ENCODE measurements around the gene SORBS2.

SORBS2 gene

DNA sequence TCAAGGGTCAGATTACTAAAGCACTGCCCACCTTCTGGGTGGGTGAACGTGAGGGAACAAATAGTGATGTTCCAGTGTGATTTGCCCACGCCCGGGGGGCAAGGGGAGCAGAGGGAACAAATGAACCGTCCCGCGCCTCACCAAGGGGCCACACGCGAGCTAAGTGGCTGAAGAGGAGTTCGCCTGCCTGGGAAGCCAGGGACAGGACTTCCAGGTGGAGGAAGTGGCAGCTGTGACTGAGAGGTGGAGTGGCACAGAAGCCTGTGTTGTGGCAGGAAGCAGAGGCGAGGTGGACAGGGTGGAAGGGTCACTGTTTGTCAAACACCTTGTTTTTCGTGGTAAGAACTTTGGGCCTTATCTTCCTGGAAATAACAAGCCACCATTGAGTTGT, 9.0 kb upstream of the SORBS2 start:
- Mint-ChIP-seq H3K27ac (no peak overlapping the region), H3K4me3 (no peak overlapping the region), H3K36me3 (ENCODE audit: low read depth) (no peaks in the 10 kb centered on the region), H3K4me1 (ENCODE audit: low read depth) (no peaks in the 10 kb centered on the region), H3K9me3 (peaks cover 3% of the 10 kb centered on the region), H3K27me3 (no peaks in the 10 kb centered on the region)

DNA sequence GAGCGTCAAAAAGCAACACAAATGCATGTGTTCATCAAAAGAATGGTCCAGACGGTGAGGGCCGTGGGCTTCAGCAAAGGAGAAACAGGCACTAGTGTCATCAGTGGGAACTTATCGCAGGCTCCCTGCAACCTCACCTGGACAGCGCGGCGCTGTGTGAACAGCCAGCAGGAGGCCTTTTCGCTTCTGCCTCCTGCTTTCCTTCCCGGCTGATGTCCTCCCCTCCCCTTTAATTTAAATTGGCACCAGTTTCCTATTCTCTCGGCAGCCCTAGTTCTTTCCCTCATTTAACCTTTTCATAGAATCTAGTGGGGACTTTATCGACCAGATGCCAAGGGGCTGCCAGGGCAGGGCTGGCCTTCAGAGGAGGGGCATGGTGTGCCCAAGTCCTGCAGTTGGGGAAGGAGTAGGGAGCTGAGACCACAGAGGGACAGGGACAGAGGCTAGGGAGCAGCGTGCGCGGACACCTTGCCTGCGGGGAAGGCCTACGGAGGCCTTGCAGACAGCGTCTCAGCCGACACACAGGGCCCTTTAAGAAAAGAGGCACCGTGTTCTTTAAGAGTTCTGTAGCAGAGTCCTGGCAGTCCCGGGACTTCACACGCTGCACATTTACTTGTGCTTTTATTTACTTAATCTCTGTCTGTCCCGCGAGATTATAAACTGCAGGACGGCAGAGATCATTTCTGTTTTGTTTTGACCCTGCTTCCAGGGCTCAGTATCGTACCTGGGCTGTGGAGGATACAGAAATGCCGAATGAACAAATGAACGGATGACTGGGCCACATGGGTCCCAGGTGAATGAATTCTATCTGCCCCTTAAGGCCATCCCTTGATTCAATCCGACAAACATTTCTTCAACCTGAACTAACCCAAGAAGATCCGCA, 8.4 kb upstream of the SORBS2 start:
- H3K9me3 Mint-ChIP-seq, result peaks cover 3% of the 10 kb centered on the region
- no peaks in the 10 kb centered on the region for H3K4me1 Mint-ChIP-seq (ENCODE audit: low read depth)
- no peaks in the 10 kb centered on the region for H3K36me3 Mint-ChIP-seq (ENCODE audit: low read depth)
- H3K27ac Mint-ChIP-seq, result no peak overlapping the region
- H3K27me3 Mint-ChIP-seq, result no peaks in the 10 kb centered on the region
- H3K4me3 Mint-ChIP-seq, result no peak overlapping the region

DNA sequence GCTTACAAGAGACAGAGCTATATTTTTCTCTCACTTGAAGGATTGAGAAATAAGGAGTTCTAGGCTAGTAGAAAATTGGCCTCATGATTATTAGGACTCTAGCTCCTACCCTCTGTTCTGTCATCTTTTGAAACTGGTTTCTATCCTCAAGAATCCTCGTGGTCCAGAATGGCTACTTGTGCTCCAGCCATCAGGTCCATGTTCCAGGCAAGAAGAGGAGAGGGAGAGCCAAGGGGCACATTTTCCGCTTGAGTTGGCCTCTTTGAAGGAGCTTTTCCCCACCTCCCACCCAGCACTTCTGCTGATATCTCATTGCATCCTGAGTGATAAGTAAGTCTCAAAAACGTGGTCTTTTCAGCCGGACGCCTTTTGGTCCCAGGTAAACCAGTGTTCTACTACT, 7.2 kb upstream of the SORBS2 start:
- H3K9me3 Mint-ChIP-seq, result peaks cover 3% of the 10 kb centered on the region
- H3K27me3 Mint-ChIP-seq, result no peaks in the 10 kb centered on the region
- H3K4me1 Mint-ChIP-seq (ENCODE audit: low read depth), result no peaks in the 10 kb centered on the region
- H3K4me3 Mint-ChIP-seq, result no peak overlapping the region
- H3K36me3 Mint-ChIP-seq (ENCODE audit: low read depth), result no peaks in the 10 kb centered on the region
- no peak overlapping the region for H3K27ac Mint-ChIP-seq

DNA sequence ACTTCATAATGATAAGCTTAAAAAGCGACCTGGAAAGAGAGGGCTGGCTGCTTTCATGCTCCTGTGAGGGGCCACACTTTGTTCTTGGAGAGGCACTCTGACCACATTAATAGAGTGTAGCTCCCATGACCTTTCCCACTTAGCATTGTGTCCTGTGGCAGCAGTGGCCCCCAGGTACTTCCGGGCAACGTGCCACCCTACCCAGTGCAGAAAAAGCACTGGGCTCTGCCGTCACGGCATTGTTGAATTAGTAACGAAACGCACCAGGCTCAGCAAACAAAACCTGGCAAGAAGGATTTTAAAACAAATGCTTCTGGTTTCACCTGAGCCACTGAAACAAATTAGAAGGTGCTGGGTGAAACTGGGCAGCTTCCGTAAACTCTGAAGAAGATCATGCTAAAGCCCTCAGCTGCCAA, 5.4 kb upstream of the SORBS2 start:
- H3K36me3 Mint-ChIP-seq (ENCODE audit: low read depth), result no peaks in the 10 kb centered on the region
- H3K4me1 Mint-ChIP-seq (ENCODE audit: low read depth), result no peaks in the 10 kb centered on the region
- H3K4me3 Mint-ChIP-seq, result no peak overlapping the region
- H3K27ac Mint-ChIP-seq, result no peak overlapping the region
- H3K9me3 Mint-ChIP-seq, result peaks cover 8% of the 10 kb centered on the region
- peaks cover 4% of the 10 kb centered on the region for H3K27me3 Mint-ChIP-seq

DNA sequence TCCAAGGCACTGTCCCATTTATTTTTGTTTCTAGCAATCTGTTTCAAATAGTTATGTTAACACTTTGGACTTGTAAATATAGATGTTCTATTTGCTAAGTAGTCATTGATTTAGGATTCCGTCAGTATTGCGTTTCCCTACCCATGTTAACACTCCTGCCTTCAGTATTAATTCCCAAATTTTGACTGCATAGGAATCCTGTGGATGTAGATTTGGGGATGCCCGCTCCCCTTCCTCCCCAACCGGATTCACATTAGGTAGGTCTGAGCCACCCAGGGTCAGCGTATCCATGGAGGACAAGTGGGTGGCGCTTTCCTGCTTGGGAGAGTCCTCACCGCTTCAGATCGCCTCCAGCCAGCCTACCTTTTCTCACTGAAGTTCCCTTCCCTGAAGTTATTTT, 1.1 kb upstream of the SORBS2 start:
- no peaks in the 10 kb centered on the region for H3K4me1 Mint-ChIP-seq (ENCODE audit: low read depth)
- H3K27ac Mint-ChIP-seq, result no peak overlapping the region
- H3K9me3 Mint-ChIP-seq, result peaks cover 5% of the 10 kb centered on the region
- no peaks in the 10 kb centered on the region for H3K36me3 Mint-ChIP-seq (ENCODE audit: low read depth)
- H3K4me3 Mint-ChIP-seq, result no peak overlapping the region
- H3K27me3 Mint-ChIP-seq, result peaks cover 10% of the 10 kb centered on the region

DNA sequence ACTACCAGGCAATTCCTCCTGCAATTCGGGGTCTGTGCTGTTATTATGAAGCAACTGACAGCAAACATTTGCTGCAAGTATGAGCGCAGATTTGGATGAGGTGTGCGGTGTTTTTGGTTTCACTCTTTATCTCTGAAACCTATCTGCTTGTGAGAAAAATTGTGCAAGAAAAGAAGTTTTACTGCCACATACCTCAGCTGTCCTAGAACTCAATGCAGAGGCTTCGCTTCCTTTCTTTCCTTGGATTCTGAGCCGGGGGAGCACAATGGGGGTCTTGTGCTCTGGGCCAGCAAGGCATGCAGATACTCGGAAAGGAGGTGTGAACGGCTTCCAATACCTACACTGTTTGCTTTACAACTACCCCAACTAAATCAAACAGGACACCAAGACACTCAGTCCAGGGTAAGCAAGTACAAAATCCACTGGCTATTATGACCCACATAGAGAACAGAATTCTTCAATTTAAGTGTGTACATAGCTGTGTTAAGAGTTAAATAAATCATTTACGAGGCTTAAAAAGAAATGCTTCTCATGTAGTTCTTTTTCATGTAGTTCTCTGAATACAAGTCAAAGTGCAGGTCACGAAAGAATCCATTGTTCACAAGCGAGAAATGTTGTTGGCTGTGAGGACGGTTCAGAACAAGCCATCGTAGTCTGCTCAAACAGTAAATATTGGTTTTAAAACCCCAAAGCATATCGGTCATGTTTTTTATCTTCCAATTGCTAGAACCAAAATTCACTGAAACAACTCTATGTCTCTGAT, 1.1 kb downstream of the SORBS2 start:
- H3K9me3 Mint-ChIP-seq, result peaks cover 5% of the 10 kb centered on the region
- H3K36me3 Mint-ChIP-seq (ENCODE audit: low read depth), result no peaks in the 10 kb centered on the region
- peaks cover 10% of the 10 kb centered on the region for H3K27me3 Mint-ChIP-seq
- no peak overlapping the region for H3K27ac Mint-ChIP-seq
- H3K4me1 Mint-ChIP-seq (ENCODE audit: low read depth), result no peaks in the 10 kb centered on the region
- H3K4me3 Mint-ChIP-seq, result no peak overlapping the region

DNA sequence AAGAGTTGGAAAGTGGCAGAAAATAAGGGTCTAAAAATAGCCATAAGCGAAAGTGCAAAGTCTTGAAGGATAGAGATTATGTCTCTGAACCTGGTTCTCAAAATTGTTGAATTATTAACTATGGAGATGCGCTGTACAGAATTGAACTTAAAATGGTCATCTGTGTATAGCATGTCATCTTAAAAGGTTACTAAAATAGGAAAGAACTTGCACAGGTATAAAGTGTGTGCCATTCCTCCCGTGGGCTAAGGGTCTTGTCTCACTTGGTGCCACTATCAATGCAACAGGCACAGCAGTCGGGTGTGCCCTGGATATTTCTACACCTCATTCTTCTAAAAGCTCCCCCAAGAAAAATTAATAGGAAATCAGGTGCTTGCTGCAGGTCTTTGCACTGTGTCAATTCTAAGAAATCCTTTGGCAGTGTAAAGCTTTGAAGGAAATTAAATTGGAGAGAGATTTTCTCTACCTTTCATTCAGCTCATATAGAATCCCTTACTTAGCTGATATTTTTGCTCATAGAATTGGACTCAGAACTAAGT, 2.4 kb downstream of the SORBS2 start:
- peaks cover 5% of the 10 kb centered on the region for H3K9me3 Mint-ChIP-seq
- no peaks in the 10 kb centered on the region for H3K36me3 Mint-ChIP-seq (ENCODE audit: low read depth)
- H3K4me3 Mint-ChIP-seq, result no peak overlapping the region

DNA sequence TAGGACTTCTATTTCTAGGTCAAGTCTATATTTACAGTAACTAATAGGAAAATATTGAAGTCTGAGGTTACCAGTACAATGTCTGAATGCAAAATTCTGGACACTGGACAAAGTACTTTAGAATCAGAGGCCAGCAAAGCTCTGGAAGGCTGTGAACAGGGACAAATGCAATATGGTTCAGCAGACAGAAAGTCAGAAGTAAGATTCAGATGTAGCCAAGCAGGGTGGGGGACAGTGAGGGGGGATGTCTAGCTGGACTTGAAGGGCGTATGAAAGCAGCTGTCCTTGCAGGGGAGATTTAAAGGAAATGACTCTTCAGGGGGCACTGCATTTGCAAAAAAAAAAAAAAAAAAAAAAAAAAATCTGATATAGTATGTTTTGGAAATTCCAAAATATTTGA, 2.9 kb downstream of the SORBS2 start:
- peaks cover 10% of the 10 kb centered on the region for H3K27me3 Mint-ChIP-seq
- H3K9me3 Mint-ChIP-seq, result peaks cover 5% of the 10 kb centered on the region
- no peaks in the 10 kb centered on the region for H3K36me3 Mint-ChIP-seq (ENCODE audit: low read depth)
- no peak overlapping the region for H3K4me3 Mint-ChIP-seq
- no peaks in the 10 kb centered on the region for H3K4me1 Mint-ChIP-seq (ENCODE audit: low read depth)
- H3K27ac Mint-ChIP-seq, result no peak overlapping the region

More for the DNA sequence above, 2.4 kb downstream of the SORBS2 start:
- Mint-ChIP-seq H3K27ac (no peak overlapping the region), H3K4me1 (ENCODE audit: low read depth) (no peaks in the 10 kb centered on the region), H3K27me3 (peaks cover 10% of the 10 kb centered on the region)

DNA sequence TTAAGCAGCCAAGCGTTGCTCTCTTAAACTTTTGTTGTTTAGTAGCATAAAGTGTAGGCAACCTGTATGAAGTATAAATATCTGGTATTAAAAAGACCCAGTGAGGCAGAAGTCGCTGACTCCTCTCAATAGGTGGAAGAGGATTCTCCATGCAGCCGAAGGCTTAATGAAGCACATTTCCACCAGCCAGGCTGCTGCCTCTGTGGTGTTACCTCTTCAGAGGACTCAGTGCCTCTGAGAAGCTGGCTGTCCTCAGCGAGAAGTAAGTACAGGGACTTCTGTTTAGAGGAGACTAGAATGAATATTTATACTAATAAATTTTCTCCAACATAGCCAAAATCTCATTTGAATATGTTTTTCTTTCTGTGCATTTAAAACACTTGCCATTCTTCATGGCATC, 6.0 kb downstream of the SORBS2 start:
- no peaks in the 10 kb centered on the region for H3K4me1 Mint-ChIP-seq (ENCODE audit: low read depth)
- H3K4me3 Mint-ChIP-seq, result no peak overlapping the region
- H3K9me3 Mint-ChIP-seq, result no peaks in the 10 kb centered on the region
- H3K27ac Mint-ChIP-seq, result no peak overlapping the region
- no peaks in the 10 kb centered on the region for H3K36me3 Mint-ChIP-seq (ENCODE audit: low read depth)
- peaks cover 6% of the 10 kb centered on the region for H3K27me3 Mint-ChIP-seq

DNA sequence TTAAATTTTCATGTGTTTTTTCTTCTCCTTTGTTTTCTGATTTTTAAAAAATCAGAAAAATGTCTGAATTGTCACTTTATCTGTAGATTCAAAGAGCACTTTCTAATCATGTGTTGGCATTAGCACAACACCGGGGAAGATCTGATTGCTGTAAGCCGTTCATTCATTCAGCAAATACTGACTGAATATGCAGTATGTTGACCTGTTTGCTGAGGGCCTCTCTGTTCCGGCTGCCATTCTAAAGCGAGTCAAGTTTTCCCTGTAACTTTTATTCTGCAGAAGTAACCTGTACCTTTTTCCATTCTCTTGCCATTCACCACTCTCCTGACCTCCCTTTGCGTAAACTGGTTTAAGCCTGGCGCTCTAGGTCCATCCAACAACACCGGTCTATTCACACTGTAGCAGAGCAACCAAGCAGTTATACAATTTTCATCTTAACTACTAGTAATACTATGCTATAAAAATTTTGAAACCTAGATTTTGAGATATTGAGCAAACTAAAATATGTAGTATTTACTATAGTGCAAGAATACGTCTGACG, 6.7 kb downstream of the SORBS2 start:
- Mint-ChIP-seq H3K36me3 (ENCODE audit: low read depth) (no peaks in the 10 kb centered on the region), H3K4me1 (ENCODE audit: low read depth) (no peaks in the 10 kb centered on the region), H3K9me3 (no peaks in the 10 kb centered on the region), H3K27ac (no peak overlapping the region), H3K27me3 (peaks cover 6% of the 10 kb centered on the region), H3K4me3 (no peak overlapping the region)

DNA sequence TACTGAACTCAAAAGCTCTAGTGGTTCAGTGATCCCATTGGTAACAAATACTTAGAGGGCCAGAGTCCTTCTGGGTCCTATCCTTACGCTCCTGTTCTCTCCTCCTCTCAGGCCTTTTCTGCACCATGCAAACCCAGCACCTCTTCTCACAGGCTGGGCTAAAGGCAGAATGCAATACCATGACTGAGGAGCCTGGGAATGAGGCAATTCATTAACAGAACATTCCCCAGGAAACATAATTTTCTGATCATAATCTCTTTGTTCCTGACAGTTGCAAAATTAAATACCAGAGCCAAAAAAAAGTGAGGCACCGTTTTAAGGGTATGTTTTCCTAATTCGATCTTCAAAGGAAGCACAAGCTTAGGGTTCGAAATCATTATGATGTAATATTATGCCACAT, 9.0 kb downstream of the SORBS2 start:
- Mint-ChIP-seq H3K9me3 (no peaks in the 10 kb centered on the region), H3K4me3 (no peak overlapping the region), H3K36me3 (ENCODE audit: low read depth) (no peaks in the 10 kb centered on the region), H3K4me1 (ENCODE audit: low read depth) (no peaks in the 10 kb centered on the region), H3K27ac (no peak overlapping the region), H3K27me3 (no peaks in the 10 kb centered on the region)

DNA sequence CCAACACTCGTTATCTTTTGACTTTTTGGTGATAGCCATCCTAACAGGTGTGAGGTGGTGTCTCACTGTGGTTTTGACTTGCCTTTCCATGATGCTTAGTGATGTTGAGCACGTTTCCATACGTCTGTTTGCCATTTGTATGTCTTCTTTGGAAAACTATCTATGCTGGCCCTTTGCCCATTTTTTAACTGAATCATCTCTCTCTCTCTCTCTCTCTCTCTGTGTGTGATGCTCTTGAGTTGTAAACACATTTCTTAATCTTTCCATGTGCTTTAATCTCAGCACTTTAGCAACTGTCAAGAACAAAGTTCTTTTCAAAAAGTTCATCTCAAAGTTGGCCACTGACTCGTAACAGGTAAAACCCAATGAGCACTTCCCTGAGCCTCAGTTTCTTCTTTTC, 10.5 kb downstream of the SORBS2 start:
- Mint-ChIP-seq H3K9me3 (no peaks in the 10 kb centered on the region), H3K4me1 (ENCODE audit: low read depth) (no peaks in the 10 kb centered on the region), H3K4me3 (no peak overlapping the region), H3K27me3 (no peaks in the 10 kb centered on the region), H3K27ac (no peak overlapping the region), H3K36me3 (ENCODE audit: low read depth) (no peaks in the 10 kb centered on the region)

DNA sequence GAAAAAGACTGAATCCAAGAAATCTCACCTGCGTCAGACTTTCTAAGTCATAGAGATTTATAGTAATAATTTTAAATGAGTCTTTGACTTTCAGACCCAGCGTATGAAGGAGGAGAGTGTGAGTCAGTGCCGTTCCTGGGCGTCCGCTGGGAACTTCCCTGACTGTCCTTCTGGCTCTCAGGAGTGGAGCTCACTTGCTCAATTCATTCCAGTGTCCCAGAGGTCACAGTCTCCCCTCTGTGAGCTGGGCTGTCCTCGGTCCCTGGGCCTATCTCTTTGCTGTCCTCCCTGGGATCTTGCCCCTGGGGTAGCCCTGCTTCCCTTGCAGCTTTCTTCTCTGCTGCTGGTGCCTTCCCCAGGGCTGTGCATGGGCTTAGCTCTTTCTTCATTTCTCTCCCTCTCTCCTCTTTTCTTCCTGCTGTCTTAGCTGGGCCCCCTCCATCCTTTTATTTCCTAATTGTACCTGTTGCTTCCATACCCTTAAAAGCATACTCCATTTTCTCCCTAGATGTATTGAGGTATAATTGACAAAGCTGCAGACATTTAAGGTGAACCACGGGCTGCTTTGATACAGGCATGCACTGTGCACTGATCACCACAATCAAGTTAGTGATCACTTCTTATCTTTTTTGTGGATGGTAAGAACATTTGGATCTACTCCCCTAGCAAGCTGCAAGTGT, 11.6 kb downstream of the SORBS2 start:
- Mint-ChIP-seq H3K4me1 (ENCODE audit: low read depth) (no peaks in the 10 kb centered on the region), H3K27me3 (no peaks in the 10 kb centered on the region), H3K9me3 (no peaks in the 10 kb centered on the region), H3K27ac (no peak overlapping the region), H3K36me3 (ENCODE audit: low read depth) (no peaks in the 10 kb centered on the region), H3K4me3 (no peak overlapping the region)

DNA sequence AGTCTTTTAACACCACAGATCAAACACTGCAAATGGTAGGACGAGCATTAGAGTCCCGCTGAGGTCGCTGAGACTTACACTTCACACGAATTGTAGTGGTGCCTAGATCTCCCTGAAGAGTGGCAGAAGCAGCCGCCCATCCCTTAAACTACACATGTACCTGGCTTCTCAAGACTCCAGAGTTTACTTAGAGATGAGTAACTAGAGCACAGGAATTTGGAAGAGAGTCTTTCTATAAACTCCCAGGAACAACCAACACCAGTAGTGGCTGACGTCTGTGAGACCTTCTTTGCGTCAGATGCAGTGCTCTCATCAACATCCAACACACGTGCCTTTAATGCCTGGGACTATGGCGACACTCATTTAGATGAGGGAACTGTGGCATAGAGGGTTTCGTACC, 12.6 kb downstream of the SORBS2 start:
- no peaks in the 10 kb centered on the region for H3K9me3 Mint-ChIP-seq
- no peaks in the 10 kb centered on the region for H3K4me1 Mint-ChIP-seq (ENCODE audit: low read depth)
- H3K27ac Mint-ChIP-seq, result no peak overlapping the region
- no peaks in the 10 kb centered on the region for H3K36me3 Mint-ChIP-seq (ENCODE audit: low read depth)
- no peak overlapping the region for H3K4me3 Mint-ChIP-seq
- H3K27me3 Mint-ChIP-seq, result no peaks in the 10 kb centered on the region
